NB4 (cell line): ENCODE measurements around the gene TFCP2.
"Not testable (repeated sequence)": the region's sequence is repeated elsewhere in the genome, so short reads cannot be mapped to it uniquely, and the experiment has no call there.

Experiments
- MYC ChIP-seq: IDR thresholded peaks from 2 replicates; pipeline ENCODE4 v1.6.1; 2011; ENCODE audit warnings: low read depth, low read length
- POLR2A ChIP-seq: IDR thresholded peaks from 2 replicates; pipeline ENCODE4 v1.6.1; 2011; ENCODE audit warnings: mild to moderate bottlenecking; ENCODE audit not compliant: insufficient read length; ENCODE audit errors: extremely low read depth
- TF ChIP-seq, protein P1 (sequence below): IDR thresholded peaks from one replicate; pipeline ENCODE4 v1.5.1; 2012; ENCODE audit warnings: low read depth, low read length

DNA sequence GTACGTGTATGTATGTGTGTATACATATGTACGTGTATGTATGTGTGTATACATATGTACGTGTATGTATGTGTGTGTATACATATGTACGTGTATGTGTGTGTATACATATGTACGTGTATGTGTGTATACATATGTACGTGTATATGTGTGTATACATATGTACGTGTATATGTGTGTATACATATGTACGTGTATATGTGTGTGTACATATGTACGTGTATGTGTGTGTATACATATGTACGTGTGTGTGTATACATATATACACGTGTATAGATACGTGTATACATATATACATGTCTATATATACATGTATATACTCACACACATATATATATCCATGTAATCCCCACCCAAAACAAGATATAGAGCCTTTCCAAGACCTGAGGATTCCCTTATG is 46.9 kb upstream of the TFCP2 start:
- TF ChIP-seq, protein P1, sequence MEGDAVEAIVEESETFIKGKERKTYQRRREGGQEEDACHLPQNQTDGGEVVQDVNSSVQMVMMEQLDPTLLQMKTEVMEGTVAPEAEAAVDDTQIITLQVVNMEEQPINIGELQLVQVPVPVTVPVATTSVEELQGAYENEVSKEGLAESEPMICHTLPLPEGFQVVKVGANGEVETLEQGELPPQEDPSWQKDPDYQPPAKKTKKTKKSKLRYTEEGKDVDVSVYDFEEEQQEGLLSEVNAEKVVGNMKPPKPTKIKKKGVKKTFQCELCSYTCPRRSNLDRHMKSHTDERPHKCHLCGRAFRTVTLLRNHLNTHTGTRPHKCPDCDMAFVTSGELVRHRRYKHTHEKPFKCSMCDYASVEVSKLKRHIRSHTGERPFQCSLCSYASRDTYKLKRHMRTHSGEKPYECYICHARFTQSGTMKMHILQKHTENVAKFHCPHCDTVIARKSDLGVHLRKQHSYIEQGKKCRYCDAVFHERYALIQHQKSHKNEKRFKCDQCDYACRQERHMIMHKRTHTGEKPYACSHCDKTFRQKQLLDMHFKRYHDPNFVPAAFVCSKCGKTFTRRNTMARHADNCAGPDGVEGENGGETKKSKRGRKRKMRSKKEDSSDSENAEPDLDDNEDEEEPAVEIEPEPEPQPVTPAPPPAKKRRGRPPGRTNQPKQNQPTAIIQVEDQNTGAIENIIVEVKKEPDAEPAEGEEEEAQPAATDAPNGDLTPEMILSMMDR, result not testable (repeated sequence)
- TF ChIP-seq POLR2A, MYC: not testable (repeated sequence)
